KMS-11 (cell line): ENCODE data around the gene OSM.
"Not testable (repeated sequence)": the region's sequence is repeated elsewhere in the genome, so short reads cannot be mapped to it uniquely, and the experiment has no call there.

Experiments
- H2AFZ ChIP-seq: fragments of 200-600 bp; sonication (generic); 2 replicates; pipeline ENCODE4 v1.6.1; 2016; ENCODE audit warnings: antibody characterized with exemption, mixed run types, low read depth
- H3K27ac ChIP-seq: fragments of 200-600 bp; sonication (generic); 2 replicates; pipeline ENCODE4 v1.6.1; 2016; ENCODE audit warnings: mild to moderate bottlenecking, mixed run types
- H3K27me3 ChIP-seq: fragments of 200-600 bp; sonication (generic); 2 replicates; pipeline ENCODE4 v1.6.1; 2017; ENCODE audit warnings: mild to moderate bottlenecking, low read depth, mixed run types, moderate library complexity; ENCODE audit not compliant: insufficient read depth
- H3K36me3 ChIP-seq: fragments of 200-600 bp; sonication (generic); 2 replicates; pipeline ENCODE4 v1.6.1; 2017; ENCODE audit warnings: mild to moderate bottlenecking, mixed run types; ENCODE audit not compliant: insufficient read depth
- H3K4me1 ChIP-seq: fragments of 200-600 bp; sonication (generic); 2 replicates; pipeline ENCODE4 v1.6.1; 2016; ENCODE audit warnings: mild to moderate bottlenecking, low read depth, mixed run types; ENCODE audit not compliant: poor library complexity, severe bottlenecking
- H3K4me2 ChIP-seq: fragments of 200-600 bp; sonication (generic); 2 replicates; pipeline ENCODE4 v1.7.0; 2016; ENCODE audit warnings: mild to moderate bottlenecking, mixed run types
- H3K4me3 ChIP-seq: fragments of 200-600 bp; sonication (generic); IDR thresholded peaks from 2 replicates; pipeline ENCODE4 v1.6.1; 2017; ENCODE audit warnings: low read depth, low read length, mixed read lengths; ENCODE audit not compliant: insufficient read depth
- H3K79me2 ChIP-seq: fragments of 200-600 bp; sonication (generic); 2 replicates; pipeline ENCODE4 v1.6.1; 2016; ENCODE audit warnings: low read depth, mixed run types; ENCODE audit not compliant: insufficient read depth
- H3K9ac ChIP-seq: fragments of 200-600 bp; sonication (generic); 2 replicates; pipeline ENCODE4 v1.6.1; 2016; ENCODE audit warnings: mild to moderate bottlenecking, mixed run types
- H4K20me1 ChIP-seq: fragments of 200-600 bp; sonication (generic); 2 replicates; pipeline ENCODE4 v1.6.1; 2016; ENCODE audit warnings: mild to moderate bottlenecking, mixed run types; ENCODE audit not compliant: insufficient read depth
- TF ChIP-seq, protein P1 (sequence below): fragments of 200-600 bp; sonication (generic); conservative IDR thresholded peaks from 2 replicates; pipeline ENCODE4 v1.6.1; 2017; ENCODE audit warnings: low read depth, mild to moderate bottlenecking, antibody characterized with exemption, low read length, moderate library complexity, mixed read lengths

Gene OSM

DNA sequence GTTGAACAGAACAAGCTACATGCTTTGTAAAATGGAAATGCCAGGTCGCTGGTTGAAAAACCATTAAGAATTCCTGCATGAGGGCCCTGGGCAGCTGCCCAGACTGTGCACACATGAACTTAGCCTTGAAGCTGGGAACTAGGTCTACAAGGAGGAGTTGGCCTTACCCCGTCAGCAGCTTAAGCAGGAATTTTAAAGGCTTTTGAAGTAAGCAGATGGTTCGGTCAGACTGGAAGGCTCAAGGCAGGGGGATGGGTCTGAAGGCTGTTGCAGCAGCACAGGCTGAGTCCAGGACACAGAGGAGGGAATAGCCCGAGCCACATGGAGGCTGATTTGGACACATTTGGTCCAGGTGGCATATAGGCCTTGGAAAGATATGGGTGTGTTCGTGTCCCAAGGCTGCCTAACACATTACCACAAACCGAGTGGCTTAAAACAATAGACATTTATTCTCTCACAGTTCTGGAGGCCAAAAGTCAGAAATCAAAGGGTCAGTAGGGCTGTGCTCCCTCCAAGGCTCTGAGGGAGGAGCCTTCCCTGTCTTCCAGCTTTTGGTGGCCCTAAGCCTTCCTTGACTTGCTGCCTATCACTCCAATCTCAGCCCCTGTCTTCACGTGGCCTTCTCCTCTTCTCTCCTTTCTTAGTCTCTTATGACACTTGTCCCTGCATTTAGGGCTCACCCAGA is 31.7 kb downstream of the OSM start:
- Histone ChIP-seq H3K27me3 (peaks cover 23% of the 10 kb centered on the region), H2AFZ (no peak overlapping the region), H3K36me3 (no peaks in the 10 kb centered on the region), H3K4me1 (no peaks in the 10 kb centered on the region), H3K79me2 (no peaks in the 10 kb centered on the region), H4K20me1 (no peaks in the 10 kb centered on the region), H3K27ac (no peak overlapping the region), H3K4me3 (no peak overlapping the region), H3K9ac (no peak overlapping the region), H3K4me2 (no peak overlapping the region)
- TF ChIP-seq, protein P1, sequence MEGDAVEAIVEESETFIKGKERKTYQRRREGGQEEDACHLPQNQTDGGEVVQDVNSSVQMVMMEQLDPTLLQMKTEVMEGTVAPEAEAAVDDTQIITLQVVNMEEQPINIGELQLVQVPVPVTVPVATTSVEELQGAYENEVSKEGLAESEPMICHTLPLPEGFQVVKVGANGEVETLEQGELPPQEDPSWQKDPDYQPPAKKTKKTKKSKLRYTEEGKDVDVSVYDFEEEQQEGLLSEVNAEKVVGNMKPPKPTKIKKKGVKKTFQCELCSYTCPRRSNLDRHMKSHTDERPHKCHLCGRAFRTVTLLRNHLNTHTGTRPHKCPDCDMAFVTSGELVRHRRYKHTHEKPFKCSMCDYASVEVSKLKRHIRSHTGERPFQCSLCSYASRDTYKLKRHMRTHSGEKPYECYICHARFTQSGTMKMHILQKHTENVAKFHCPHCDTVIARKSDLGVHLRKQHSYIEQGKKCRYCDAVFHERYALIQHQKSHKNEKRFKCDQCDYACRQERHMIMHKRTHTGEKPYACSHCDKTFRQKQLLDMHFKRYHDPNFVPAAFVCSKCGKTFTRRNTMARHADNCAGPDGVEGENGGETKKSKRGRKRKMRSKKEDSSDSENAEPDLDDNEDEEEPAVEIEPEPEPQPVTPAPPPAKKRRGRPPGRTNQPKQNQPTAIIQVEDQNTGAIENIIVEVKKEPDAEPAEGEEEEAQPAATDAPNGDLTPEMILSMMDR = no peak

- not testable (repeated sequence) for H2AFZ ChIP-seq, H3K27ac ChIP-seq, H3K4me2 ChIP-seq, H3K36me3 ChIP-seq, H4K20me1 ChIP-seq, H3K4me1 ChIP-seq, H3K79me2 ChIP-seq, H3K9ac ChIP-seq, H3K4me3 ChIP-seq
- peaks cover 23% of the 10 kb centered on the region for H3K27me3 ChIP-seq
These were observed 32.3 kb downstream of the OSM start for GRCh38 chr22:30234325-30234724.

DNA sequence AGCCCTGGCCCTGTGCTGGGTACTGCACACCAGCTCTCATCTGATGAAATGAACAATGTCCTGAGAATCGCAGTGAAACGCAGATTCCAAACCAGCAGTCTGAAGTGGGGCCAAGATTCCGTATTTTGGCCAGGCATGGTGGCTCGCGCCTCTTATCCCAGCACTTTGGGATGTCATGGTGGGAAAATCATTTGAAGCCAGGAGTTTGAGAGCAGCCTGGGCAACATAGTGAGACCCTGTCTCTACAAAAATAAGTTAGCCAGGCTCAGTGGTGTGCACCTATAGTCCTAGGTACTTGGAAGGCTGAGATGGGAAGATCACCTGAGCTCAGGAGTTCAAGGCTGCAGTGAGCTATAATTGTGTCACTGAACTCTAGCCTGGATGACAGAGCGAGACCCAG is 33.1 kb downstream of the OSM start:
- no peak overlapping the region for H3K4me3 ChIP-seq
- H3K27me3 ChIP-seq = peaks cover 23% of the 10 kb centered on the region
- H3K36me3 ChIP-seq = no peaks in the 10 kb centered on the region
- no peak overlapping the region for H2AFZ ChIP-seq
- H3K4me1 ChIP-seq = no peaks in the 10 kb centered on the region
- no peak overlapping the region for H3K27ac ChIP-seq
- no peaks in the 10 kb centered on the region for H3K79me2 ChIP-seq
- H3K9ac ChIP-seq = no peak overlapping the region
- TF ChIP-seq, protein P1 = no peak
- H4K20me1 ChIP-seq = no peaks in the 10 kb centered on the region
- H3K4me2 ChIP-seq = no peak overlapping the region

- Histone ChIP-seq H2AFZ (no peak overlapping the region), H3K4me1 (no peaks in the 10 kb centered on the region), H3K27ac (no peak overlapping the region), H3K36me3 (no peaks in the 10 kb centered on the region), H3K27me3 (peaks cover 23% of the 10 kb centered on the region), H3K79me2 (no peaks in the 10 kb centered on the region), H3K4me3 (no peak overlapping the region), H3K9ac (no peak overlapping the region), H3K4me2 (no peak overlapping the region), H4K20me1 (no peaks in the 10 kb centered on the region)
- TF ChIP-seq, protein P1 = no peak
These were observed 33.9 kb downstream of the OSM start for GRCh38 chr22:30232716-30233218.

DNA sequence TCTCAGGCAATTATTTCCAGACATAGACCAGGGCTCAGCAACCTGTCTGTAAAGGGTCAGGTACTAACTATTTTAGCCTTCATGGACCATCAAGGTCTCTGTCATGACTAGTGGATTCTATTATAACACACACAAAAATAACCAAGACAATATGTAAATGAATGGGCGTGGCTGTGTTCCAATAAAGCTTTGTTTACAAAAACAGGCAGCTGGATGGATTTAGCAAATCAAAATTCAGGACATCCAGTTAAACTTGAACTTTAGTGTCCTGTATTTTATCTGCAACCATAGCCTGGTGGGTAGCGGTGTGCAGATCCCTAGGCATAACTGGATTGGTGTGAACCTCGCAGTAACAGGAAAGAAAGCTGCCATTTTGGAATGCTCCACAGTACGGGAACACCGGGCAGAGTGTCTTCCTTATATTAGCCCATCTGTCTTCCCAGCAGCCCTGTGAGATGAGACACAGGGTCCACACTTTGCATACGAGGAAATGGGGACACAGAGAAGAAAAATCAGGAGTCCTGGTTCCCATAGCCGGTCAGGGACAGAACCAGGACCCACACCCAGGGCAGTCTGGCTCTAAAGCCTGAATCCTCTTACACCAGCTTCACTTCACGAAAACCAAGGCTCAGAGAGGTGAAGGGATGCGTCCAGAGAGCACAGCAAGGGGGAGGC is 35.7 kb downstream of the OSM start:
- Histone ChIP-seq H2AFZ (no peak overlapping the region), H3K9ac (no peak overlapping the region)
- TF ChIP-seq, protein P1 = no peak

More for the DNA sequence above, 35.7 kb downstream of the OSM start:
- peaks cover 23% of the 10 kb centered on the region for H3K27me3 ChIP-seq
- H3K4me2 ChIP-seq = no peak overlapping the region
- no peak overlapping the region for H3K4me3 ChIP-seq
- no peaks in the 10 kb centered on the region for H3K4me1 ChIP-seq
- H3K79me2 ChIP-seq = no peaks in the 10 kb centered on the region
- no peak overlapping the region for H3K27ac ChIP-seq
- no peaks in the 10 kb centered on the region for H4K20me1 ChIP-seq
- no peaks in the 10 kb centered on the region for H3K36me3 ChIP-seq
